WTC11 (cell line): Measurements from ENCODE around the gene AKAP10. TPM values are rescaled to one million over a fixed set of nuclear protein-coding genes. Genes with fewer than 3 reads are reported as not detected.

Source experiments
- ATAC-seq: fragments of 200-7000 bp; cut with Tn5 transposase; 2 replicates; pipeline ENCODE4 v1.10.0; 2021; ENCODE audit warnings: mild to moderate bottlenecking, moderate library complexity
- CTCF ChIA-PET: fragments of 300-600 bp; sonication (Branson Sonifier 250); formaldehyde crosslinking; loops from one replicate; lab custom pipeline; 2021; ENCODE audit warnings: antibody characterized with exemption; lab: Charles Lee
- POLR2A ChIA-PET: fragments of 350-600 bp; sonication (Branson Sonifier 250); formaldehyde crosslinking; loops from one replicate; lab custom pipeline; 2021; ENCODE audit warnings: antibody characterized with exemption; lab: Charles Lee
- DNase-seq: peaks from one replicate; pipeline ENCODE4 v3.0.0; 2021; ENCODE audit warnings: low spot score
- H3K27ac Mint-ChIP-seq: 2 replicates; pipeline ENCODE4 v1.8.0; 2021; ENCODE audit warnings: mixed read lengths
- H3K27me3 Mint-ChIP-seq: 2 replicates; pipeline ENCODE4 v1.8.0; 2021; ENCODE audit warnings: low read depth, mild to moderate bottlenecking, moderate library complexity, mixed read lengths
- H3K36me3 Mint-ChIP-seq: 2 replicates; pipeline ENCODE4 v1.8.0; 2021; ENCODE audit warnings: mixed read lengths
- H3K4me1 Mint-ChIP-seq: 2 replicates; pipeline ENCODE4 v1.8.0; 2022; ENCODE audit warnings: mixed read lengths
- H3K4me3 Mint-ChIP-seq: 2 replicates; pipeline ENCODE4 v1.8.0; 2021; ENCODE audit warnings: mild to moderate bottlenecking, moderate library complexity, mixed read lengths
- H3K9me3 Mint-ChIP-seq: 2 replicates; pipeline ENCODE4 v1.8.0; 2021; ENCODE audit warnings: mixed read lengths
- ATF3 ChIP-seq: sonication (generic); formaldehyde crosslinking; conservative IDR thresholded peaks from 2 replicates; pipeline ENCODE4 v1.8.1; 2022; ENCODE audit warnings: mild to moderate bottlenecking, missing genetic modification reagents
- CBFB ChIP-seq: sonication (generic); formaldehyde crosslinking; IDR thresholded peaks from 2 replicates; pipeline ENCODE4 v1.8.1; 2022; ENCODE audit warnings: mild to moderate bottlenecking, low read depth, missing genetic modification reagents
- CREM ChIP-seq: sonication (generic); formaldehyde crosslinking; IDR thresholded peaks from 2 replicates; pipeline ENCODE4 v1.8.1; 2022; ENCODE audit warnings: mild to moderate bottlenecking, missing genetic modification reagents, moderate library complexity
- E2F4 ChIP-seq: sonication (generic); formaldehyde crosslinking; IDR thresholded peaks from 2 replicates; pipeline ENCODE4 v1.8.1; 2022; ENCODE audit warnings: low read depth, mild to moderate bottlenecking, moderate library complexity, missing genetic modification reagents, borderline replicate concordance
- EMX1 ChIP-seq: fragments of 250-450 bp; sonication (Bioruptor Pico); IDR thresholded peaks from 2 replicates; pipeline ENCODE4 v1.8.0; 2021; ENCODE audit warnings: mild to moderate bottlenecking
- GRHL2 ChIP-seq: fragments of 250-450 bp; sonication (Bioruptor Pico); IDR thresholded peaks from 2 replicates; pipeline ENCODE4 v1.8.0; 2022; ENCODE audit warnings: mild to moderate bottlenecking, moderate library complexity; ENCODE audit not compliant: insufficient replicate concordance, severe bottlenecking
- IRF2 ChIP-seq: sonication (generic); formaldehyde crosslinking; IDR thresholded peaks from 2 replicates; pipeline ENCODE4 v1.8.0; 2022; ENCODE audit warnings: low read depth, missing genetic modification reagents, borderline replicate concordance
- NR3C1 ChIP-seq: sonication (generic); formaldehyde crosslinking; conservative IDR thresholded peaks from 2 replicates; pipeline ENCODE4 v1.8.1; 2023; ENCODE audit warnings: low read depth, mild to moderate bottlenecking, missing genetic modification reagents
- OVOL2 ChIP-seq: fragments of 250-450 bp; sonication (Bioruptor Pico); IDR thresholded peaks from 2 replicates; pipeline ENCODE4 v1.9.0; 2021; ENCODE audit warnings: mild to moderate bottlenecking, borderline replicate concordance
- RORB ChIP-seq: fragments of 250-450 bp; sonication (Bioruptor Pico); IDR thresholded peaks from 2 replicates; pipeline ENCODE4 v1.9.0; 2021; ENCODE audit warnings: mild to moderate bottlenecking
- SMAD3 ChIP-seq: sonication (generic); formaldehyde crosslinking; IDR thresholded peaks from 2 replicates; pipeline ENCODE4 v1.8.0; 2022; ENCODE audit warnings: missing genetic modification reagents, mild to moderate bottlenecking, borderline replicate concordance
- TCF7 ChIP-seq: sonication (generic); formaldehyde crosslinking; IDR thresholded peaks from 2 replicates; pipeline ENCODE4 v1.8.0; 2022; ENCODE audit warnings: mild to moderate bottlenecking, low read depth, missing genetic modification reagents, moderate library complexity
- TEAD1 ChIP-seq: sonication (generic); formaldehyde crosslinking; IDR thresholded peaks from 2 replicates; pipeline ENCODE4 v1.8.0; 2022; ENCODE audit warnings: mild to moderate bottlenecking, missing genetic modification reagents
- TP53 ChIP-seq: sonication (generic); formaldehyde crosslinking; IDR thresholded peaks from 2 replicates; pipeline ENCODE4 v1.8.1; 2023; ENCODE audit warnings: mild to moderate bottlenecking, missing genetic modification reagents
- USF1 ChIP-seq: sonication (generic); formaldehyde crosslinking; IDR thresholded peaks from 2 replicates; pipeline ENCODE4 v1.8.0; 2022; ENCODE audit warnings: mild to moderate bottlenecking, missing genetic modification reagents
- ZBTB21 ChIP-seq: sonication (generic); formaldehyde crosslinking; IDR thresholded peaks from 2 replicates; pipeline ENCODE4 v1.8.1; 2023; ENCODE audit warnings: mild to moderate bottlenecking, missing genetic modification reagents, borderline replicate concordance
- ZBTB43 ChIP-seq: sonication (generic); formaldehyde crosslinking; IDR thresholded peaks from 2 replicates; pipeline ENCODE4 v1.8.1; 2023; ENCODE audit warnings: mild to moderate bottlenecking, missing genetic modification reagents
- ZNF121 ChIP-seq: sonication (generic); formaldehyde crosslinking; IDR thresholded peaks from 2 replicates; pipeline ENCODE4 v1.8.0; 2023; ENCODE audit warnings: missing genetic modification reagents
- ZNF219 ChIP-seq: sonication (generic); formaldehyde crosslinking; IDR thresholded peaks from 2 replicates; pipeline ENCODE4 v1.8.0; 2023; ENCODE audit warnings: missing genetic modification reagents, mild to moderate bottlenecking, borderline replicate concordance
- ZNF232 ChIP-seq: sonication (generic); formaldehyde crosslinking; IDR thresholded peaks from 2 replicates; pipeline ENCODE4 v1.8.0; 2022; ENCODE audit warnings: mild to moderate bottlenecking, missing genetic modification reagents
- ZNF263 ChIP-seq: sonication (generic); formaldehyde crosslinking; IDR thresholded peaks from 2 replicates; pipeline ENCODE4 v1.8.1; 2022; ENCODE audit warnings: low read depth, mild to moderate bottlenecking, moderate library complexity, missing genetic modification reagents
- ZNF281 ChIP-seq: sonication (generic); formaldehyde crosslinking; IDR thresholded peaks from 2 replicates; pipeline ENCODE4 v1.8.0; 2023; ENCODE audit warnings: mild to moderate bottlenecking, missing genetic modification reagents
- ZNF416 ChIP-seq: fragments of 250-450 bp; sonication (Bioruptor Pico); IDR thresholded peaks from 2 replicates; pipeline ENCODE4 v1.9.0; 2021; ENCODE audit warnings: mild to moderate bottlenecking, inconsistent platforms
- ZNF423 ChIP-seq: fragments of 250-450 bp; sonication (Bioruptor Pico); IDR thresholded peaks from 2 replicates; pipeline ENCODE4 v2.1.2; 2022; ENCODE audit warnings: mild to moderate bottlenecking, moderate library complexity
- ZNF425 ChIP-seq: fragments of 250-450 bp; sonication (Bioruptor Pico); conservative IDR thresholded peaks from 2 replicates; pipeline ENCODE4 v1.9.0; 2021; ENCODE audit warnings: mild to moderate bottlenecking
- total RNA-seq: library from RNA; stranded (reverse); gene quantifications from 3 replicates; pipeline ENCODE4 v1.2.3, GENCODE V29; 2021

Gene AKAP10
- total RNA-seq, 1 experiment from 2014 or later: 29.9 TPM

- CTCF ChIA-PET: no interaction called here
- H3K9me3 Mint-ChIP-seq: no peaks in the 10 kb centered on the region
- no peak overlapping the region for H3K27ac Mint-ChIP-seq
- H3K36me3 Mint-ChIP-seq: peaks cover 56% of the 10 kb centered on the region
- no peak for TF ChIP-seq E2F4
- TF ChIP-seq ZBTB43 (CRISPR knock-in tag): no peak
- TF ChIP-seq ZNF232 (CRISPR knock-in tag): no peak
- no peak for TF ChIP-seq IRF2 (CRISPR knock-in tag)
- no peak for TF ChIP-seq ZBTB21 (CRISPR knock-in tag)
- TF ChIP-seq CBFB (CRISPR knock-in tag): no peak
- no peak for TF ChIP-seq GRHL2 (CRISPR knock-in tag)
- TF ChIP-seq TCF7: no peak
- no peak for TF ChIP-seq TP53 (CRISPR knock-in tag)
- no peak for TF ChIP-seq CREM (CRISPR knock-in tag)
- TF ChIP-seq TEAD1 (CRISPR knock-in tag): no peak
- TF ChIP-seq ZNF423 (CRISPR knock-in tag): no peak
- no peak for TF ChIP-seq SMAD3 (CRISPR knock-in tag)
- no peak for TF ChIP-seq EMX1 (CRISPR knock-in tag)
- no peak for TF ChIP-seq ZNF263 (CRISPR knock-in tag)
- no peak for TF ChIP-seq RORB (CRISPR knock-in tag)
- TF ChIP-seq ATF3 (CRISPR knock-in tag): no peak
- TF ChIP-seq ZNF219 (CRISPR knock-in tag): no peak
- no peak for TF ChIP-seq ZNF425 (CRISPR knock-in tag)
- POLR2A ChIA-PET: no interaction called here
- H3K4me3 Mint-ChIP-seq: no peak overlapping the region
- DNase-seq (no peak), ATAC-seq (no peak)
- H3K27me3 Mint-ChIP-seq: no peaks in the 10 kb centered on the region
- no peaks in the 10 kb centered on the region for H3K4me1 Mint-ChIP-seq
Observed at GRCh38 chr17:19933628-19934027, 44.0 kb downstream of the AKAP10 start.

GRCh38 chr17:19933221-19933620, 44.4 kb downstream of the AKAP10 start:
- POLR2A ChIA-PET: no interaction called here
- DNase-seq (no peak), ATAC-seq (no peak)
- Mint-ChIP-seq H3K36me3 (peaks cover 58% of the 10 kb centered on the region), H3K9me3 (no peaks in the 10 kb centered on the region), H3K4me3 (no peak overlapping the region), H3K27ac (no peak overlapping the region), H3K4me1 (no peaks in the 10 kb centered on the region), H3K27me3 (no peaks in the 10 kb centered on the region)
- CTCF ChIA-PET: no interaction called here
- TF ChIP-seq ZNF416 (CRISPR knock-in tag) (no peak), NR3C1 (CRISPR knock-in tag) (no peak), ZNF281 (CRISPR knock-in tag) (no peak), OVOL2 (no peak), ZNF121 (CRISPR knock-in tag) (no peak), USF1 (no peak)
